Testis (tissue), 3 donors: Measurements from ENCODE around the gene PTPN9. TPM values are rescaled to one million over a fixed set of nuclear protein-coding genes. Genes with fewer than 3 reads are reported as not detected.
"Not testable (repeated sequence)": the region's sequence is repeated elsewhere in the genome, so short reads cannot be mapped to it uniquely, and the experiment has no call there.

Source experiments
- DNase-seq: peaks from one replicate; pipeline ENCODE4 v3.0.0-alpha.2; 2019
- H3K27ac ChIP-seq, 2 donors: fragments of 200-600 bp; sonication (generic); one replicate each; pipeline ENCODE4 v1.5.1; 2019
- H3K27me3 ChIP-seq: fragments of 200-600 bp; sonication (generic); one replicate; pipeline ENCODE4 v1.5.1; 2019
- H3K36me3 ChIP-seq: fragments of 200-600 bp; sonication (generic); one replicate; pipeline ENCODE4 v1.5.1; 2017; ENCODE audit warnings: low read depth; ENCODE audit errors: missing control alignments
- H3K4me1 ChIP-seq: fragments of 200-600 bp; sonication (generic); one replicate; pipeline ENCODE4 v1.5.1; 2019
- H3K4me3 ChIP-seq, 2 donors: fragments of 200-600 bp; sonication (generic); one replicate each; pipeline ENCODE4 v1.5.1; 2017 to 2019
- H3K9me3 ChIP-seq: fragments of 200-600 bp; sonication (generic); one replicate; pipeline ENCODE4 v1.5.1; 2017
- POLR2A ChIP-seq: fragments of 450-650 bp; IDR thresholded peaks from one replicate; pipeline ENCODE4 v1.6.1; 2017; ENCODE audit warnings: antibody characterized with exemption, mild to moderate bottlenecking, moderate library complexity
- WGBS, 2 donors: methylation state at CpG; one replicate each; pipeline ENCODE4 v1.1.5; 2018; 5-methylcytosine and 5-hydroxymethylcytosine counted together
- intact Hi-C: fragments of 100-400 bp; cut with DNase I; formaldehyde crosslinking; loops from one replicate; pipeline ENCODE4 v1.15.1; 2023; ENCODE audit warnings: low total_unique reads
- polyA plus RNA-seq: library from polyadenylated mRNA; stranded (reverse); fragments of 350-450 nt; fragmentation: Illumina TruSeq; extraction: RNeasy Lipid Tissue Mini Kit (QIAGEN cat#74804); gene quantifications from one replicate; pipeline ENCODE4 v1.2.3, GENCODE V29; 2014; ENCODE audit warnings: low read depth, low replicate concordance; ENCODE audit not compliant: insufficient read depth
- total RNA-seq, 2 donors: library from RNA; depleted of rRNA; stranded (reverse); fragments of >200 nt; gene quantifications; one replicate each; pipeline ENCODE4 v1.2.3, GENCODE V29; 2016
- TF ChIP-seq, protein P1 (sequence below), 3 experiments: fragments of 450-650 bp in 2 of 3; fragments of 200-600 bp in 1 of 3; sonication (generic) in 1 of 3; IDR thresholded peaks; one replicate each; pipeline ENCODE4 v1.5.1; 2016 to 2019; ENCODE audit warnings: antibody characterized with exemption in 3 of 3, mild to moderate bottlenecking in 2 of 3, moderate library complexity in 1 of 3

Gene PTPN9
- total and polyA plus RNA-seq, 3 donors from 2014 or later = 14.1 to 20.3 (median 16.3) TPM

DNA sequence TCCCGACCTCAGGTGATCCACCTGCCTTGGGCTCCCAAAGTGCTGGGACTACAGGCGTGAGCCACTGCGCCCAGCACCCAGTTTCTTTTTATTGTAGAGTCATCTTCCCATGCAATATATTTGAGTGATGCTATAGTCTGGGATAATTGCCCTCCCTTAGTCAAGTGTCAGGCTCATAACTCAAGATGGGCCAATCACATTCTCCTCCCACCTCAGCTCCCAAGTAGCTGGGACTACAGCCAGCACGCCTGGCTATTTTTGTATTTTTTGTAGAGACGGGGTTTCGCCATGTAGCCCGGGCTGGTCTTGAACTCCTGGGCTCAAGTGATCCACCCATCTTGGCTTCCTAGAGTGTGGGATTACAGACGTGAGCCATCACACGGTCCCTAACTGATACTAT, 15.2 kb upstream of the PTPN9 start:
- Histone ChIP-seq H3K4me1 (peaks cover 29% of the 10 kb centered on the region), H3K27me3 (no peaks in the 10 kb centered on the region), H3K9me3 (no peaks in the 10 kb centered on the region), H3K4me3 (no peak overlapping the region), H3K36me3 (no peaks in the 10 kb centered on the region), H3K27ac (no peak overlapping the region)
- no peak for TF ChIP-seq POLR2A
- TF ChIP-seq, protein P1, sequence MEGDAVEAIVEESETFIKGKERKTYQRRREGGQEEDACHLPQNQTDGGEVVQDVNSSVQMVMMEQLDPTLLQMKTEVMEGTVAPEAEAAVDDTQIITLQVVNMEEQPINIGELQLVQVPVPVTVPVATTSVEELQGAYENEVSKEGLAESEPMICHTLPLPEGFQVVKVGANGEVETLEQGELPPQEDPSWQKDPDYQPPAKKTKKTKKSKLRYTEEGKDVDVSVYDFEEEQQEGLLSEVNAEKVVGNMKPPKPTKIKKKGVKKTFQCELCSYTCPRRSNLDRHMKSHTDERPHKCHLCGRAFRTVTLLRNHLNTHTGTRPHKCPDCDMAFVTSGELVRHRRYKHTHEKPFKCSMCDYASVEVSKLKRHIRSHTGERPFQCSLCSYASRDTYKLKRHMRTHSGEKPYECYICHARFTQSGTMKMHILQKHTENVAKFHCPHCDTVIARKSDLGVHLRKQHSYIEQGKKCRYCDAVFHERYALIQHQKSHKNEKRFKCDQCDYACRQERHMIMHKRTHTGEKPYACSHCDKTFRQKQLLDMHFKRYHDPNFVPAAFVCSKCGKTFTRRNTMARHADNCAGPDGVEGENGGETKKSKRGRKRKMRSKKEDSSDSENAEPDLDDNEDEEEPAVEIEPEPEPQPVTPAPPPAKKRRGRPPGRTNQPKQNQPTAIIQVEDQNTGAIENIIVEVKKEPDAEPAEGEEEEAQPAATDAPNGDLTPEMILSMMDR (IDR thresholded peaks at IDR 0.05) = no peak
- 88 to 92% methylated on average over 9 of the region's 9 CpGs for WGBS, 2 donors
- intact Hi-C loops = no loop called here
- DNase-seq = no peak

DNA sequence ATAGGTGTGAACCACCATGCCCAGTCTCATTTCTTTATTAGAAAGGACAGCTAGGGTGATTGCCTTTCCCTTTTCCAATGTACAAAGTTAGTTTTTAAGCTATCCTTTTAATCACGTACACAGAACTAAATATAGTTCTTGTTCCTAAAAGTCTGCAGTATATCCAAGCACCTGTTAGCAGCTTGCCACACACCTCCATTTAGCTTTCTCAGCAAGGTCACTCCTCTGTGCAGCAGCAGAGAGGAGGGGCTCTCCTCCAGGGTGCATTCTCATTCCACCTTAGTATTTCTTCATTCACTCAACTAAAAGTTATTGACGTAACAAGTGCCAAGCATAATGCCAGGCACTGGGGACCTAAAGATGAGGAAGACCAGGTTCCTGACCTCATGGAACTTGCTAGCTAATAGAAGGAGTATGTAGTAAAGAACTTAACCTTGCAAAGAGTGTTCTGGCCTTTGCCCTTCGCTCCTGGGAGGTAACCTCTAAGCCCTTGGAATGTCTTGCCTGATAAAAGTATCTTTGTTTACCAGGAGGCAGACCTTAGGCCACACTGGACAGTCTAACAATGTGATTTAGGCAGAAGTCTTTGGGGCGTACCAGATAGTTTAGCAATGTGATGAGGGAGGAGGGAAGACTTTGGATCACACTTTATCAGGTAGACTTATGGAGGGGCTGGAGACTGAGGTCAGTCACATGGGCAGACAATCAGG, 12.7 kb upstream of the PTPN9 start:
- H3K9me3 ChIP-seq = no peaks in the 10 kb centered on the region
- TF ChIP-seq, protein P1 (IDR thresholded peaks at IDR 0.05) = no peak
- no peak for TF ChIP-seq POLR2A
- H3K4me1 ChIP-seq = peaks cover 11% of the 10 kb centered on the region
- intact Hi-C loops = no loop called here
- no peak for DNase-seq
- no peaks in the 10 kb centered on the region for H3K27me3 ChIP-seq
- no peaks in the 10 kb centered on the region for H3K36me3 ChIP-seq
- no peak overlapping the region for H3K27ac ChIP-seq
- H3K4me3 ChIP-seq = no peak overlapping the region
- WGBS, 2 donors = 60 to 77% methylated on average over 4 of the region's 4 CpGs

DNA sequence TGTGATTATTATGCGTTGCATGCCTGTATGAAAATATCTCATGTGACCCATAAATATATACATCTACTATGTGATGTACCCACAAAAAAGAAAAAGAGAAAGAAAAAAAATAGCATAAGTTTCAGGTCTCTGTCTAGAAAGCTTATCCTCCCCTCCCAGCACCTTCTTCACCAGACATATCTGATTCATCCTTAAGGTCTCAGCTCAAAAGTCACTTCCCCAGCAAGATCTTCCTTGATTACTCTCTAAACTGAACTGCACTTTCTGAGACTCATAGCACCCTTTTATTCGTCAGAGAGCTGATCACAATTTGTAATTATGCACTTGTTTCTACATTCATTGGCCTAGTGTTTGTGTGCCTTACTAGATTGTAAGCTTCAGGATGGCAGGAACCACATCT, 11.1 kb upstream of the PTPN9 start:
- H3K27me3 ChIP-seq = no peaks in the 10 kb centered on the region
- no peak overlapping the region for H3K4me3 ChIP-seq
- no peak overlapping the region for H3K27ac ChIP-seq
- WGBS, 2 donors = 85 to 92% methylated on average over 2 of the region's 2 CpGs
- no peak for DNase-seq
- no peak for TF ChIP-seq POLR2A
- TF ChIP-seq, protein P1 (IDR thresholded peaks at IDR 0.05) = no peak
- intact Hi-C loops = no loop called here
- H3K9me3 ChIP-seq = no peaks in the 10 kb centered on the region
- H3K4me1 ChIP-seq = peaks cover 7% of the 10 kb centered on the region
- H3K36me3 ChIP-seq = no peaks in the 10 kb centered on the region

DNA sequence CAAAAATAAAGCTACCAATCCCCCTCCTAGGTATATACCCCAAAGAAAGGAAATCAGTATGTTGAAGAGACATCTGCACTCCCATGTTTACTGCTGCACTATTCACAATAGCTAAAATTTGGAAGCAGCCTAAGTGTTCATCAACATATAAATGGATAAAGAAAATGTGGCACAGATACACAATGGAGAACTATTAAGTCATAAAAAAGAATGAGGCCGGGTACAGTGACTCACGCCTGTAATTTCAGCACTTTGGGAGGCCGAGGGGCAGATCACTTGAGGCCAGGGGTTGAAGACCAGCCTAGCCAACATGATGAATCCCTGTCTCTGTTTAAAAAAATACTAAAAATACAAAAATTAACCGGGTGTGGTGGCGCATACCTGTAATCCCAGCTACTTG, 10.0 kb upstream of the PTPN9 start:
- TF ChIP-seq POLR2A = no peak
- TF ChIP-seq, protein P1 (IDR thresholded peaks at IDR 0.05) = no peak
- H3K36me3 ChIP-seq = no peaks in the 10 kb centered on the region
- no peaks in the 10 kb centered on the region for H3K9me3 ChIP-seq
- DNase-seq = no peak
- 93 to 95% methylated on average over 5 of the region's 5 CpGs for whole genome bisulfite sequencing, 2 donors
- peaks cover 7% of the 10 kb centered on the region for H3K4me1 ChIP-seq
- no peaks in the 10 kb centered on the region for H3K27me3 ChIP-seq
- H3K27ac ChIP-seq = no peak overlapping the region
- no peak overlapping the region for H3K4me3 ChIP-seq
- intact Hi-C loops = no loop called here

DNA sequence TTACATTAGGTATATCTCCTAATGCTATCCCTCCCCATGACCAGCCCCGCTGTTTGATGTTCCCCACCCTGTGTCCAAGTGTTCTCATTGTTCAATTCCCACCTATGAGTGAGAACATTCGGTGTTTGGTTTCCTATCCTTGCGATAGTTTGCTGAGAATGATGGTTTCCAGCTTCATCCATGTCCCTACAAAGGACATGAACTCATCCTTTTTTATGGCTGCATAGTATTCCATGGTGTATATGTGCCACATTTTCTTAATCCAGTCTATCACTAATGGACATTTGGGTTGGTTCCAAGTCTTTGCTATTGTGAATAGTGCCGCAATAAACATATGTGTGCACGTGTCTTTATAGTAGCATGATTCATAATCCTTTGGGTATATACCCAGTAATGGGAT, 7.3 kb upstream of the PTPN9 start:
- H3K4me1 ChIP-seq, H3K9me3 ChIP-seq, H3K27me3 ChIP-seq, H3K27ac ChIP-seq, intact Hi-C loops, DNase-seq, H3K4me3 ChIP-seq, H3K36me3 ChIP-seq: not testable (repeated sequence)
- 97 to 98% methylated on average over 5 of the region's 5 CpGs for WGBS, 2 donors
